WI38 (cell line): ENCODE results near the gene CIAO3.

Experiments used
- H3K4me3 ChIP-seq: 2 replicates; pipeline ENCODE4 v1.5.1; 2011; ENCODE audit warnings: low read depth, mild to moderate bottlenecking, control low read depth, low read length
- CTCF ChIP-seq: IDR thresholded peaks from 2 replicates; pipeline ENCODE4 v1.5.1; 2012; ENCODE audit warnings: low read depth, mild to moderate bottlenecking, control low read depth, low read length

The CIAO3 gene

GRCh38 chr16:708959-709358, 31.8 kb downstream of the CIAO3 start:
- no peak for TF ChIP-seq CTCF
- H3K4me3 ChIP-seq = no peak overlapping the region

GRCh38 chr16:708019-708418, 32.8 kb downstream of the CIAO3 start:
- TF ChIP-seq CTCF = no peak
- no peak overlapping the region for H3K4me3 ChIP-seq

- TF ChIP-seq CTCF = no peak
- no peak overlapping the region for H3K4me3 ChIP-seq
Observed at GRCh38 chr16:707062-707538, 33.7 kb downstream of the CIAO3 start.

GRCh38 chr16:706189-707061, 34.4 kb downstream of the CIAO3 start:
- no peak overlapping the region for H3K4me3 ChIP-seq

GRCh38 chr16:705431-706188, 35.2 kb downstream of the CIAO3 start, which contains the start of gene FBXL16:
TSS of gene FBXL16 (minus strand) at chr16:705801. CDS start at chr16:697405, 8,396 bp downstream.
- H3K4me3 ChIP-seq = no peak within 1 kb of the TSS

More at GRCh38 chr16:706189-707061, 34.4 kb downstream of the CIAO3 start:
- no peak for TF ChIP-seq CTCF

GRCh38 chr16:704552-705380, 36.0 kb downstream of the CIAO3 start:
- H3K4me3 ChIP-seq = no peak overlapping the region
- TF ChIP-seq CTCF = no peak

More at GRCh38 chr16:705431-706188, 35.2 kb downstream of the CIAO3 start, which contains the start of gene FBXL16:
- no peak for TF ChIP-seq CTCF
